SJSA1 (cell line): Measurements from ENCODE around the gene TAS2R41. TPM values are rescaled to one million over a fixed set of nuclear protein-coding genes. Genes with fewer than 3 reads are reported as not detected.

Experiments
- DNase-seq, 2 experiments: peaks; one replicate each; pipeline ENCODE4 v3.0.0-alpha.2; 2015 to 2020; ENCODE audit warnings: low spot score in 2 of 2, low read depth in 1 of 2
- H3K27ac ChIP-seq: fragments of 250-450 bp; sonication (Bioruptor Pico); 2 replicates; pipeline ENCODE4 v1.5.1; 2020; ENCODE audit warnings: mild to moderate bottlenecking, moderate library complexity
- H3K27me3 ChIP-seq: fragments of 250-450 bp; sonication (Bioruptor Pico); replicated peaks from 2 replicates; pipeline ENCODE4 v1.5.1; 2020; ENCODE audit warnings: mild to moderate bottlenecking, moderate library complexity
- H3K36me3 ChIP-seq: fragments of 250-450 bp; sonication (Bioruptor Pico); 2 replicates; pipeline ENCODE4 v1.5.1; 2020; ENCODE audit warnings: mild to moderate bottlenecking
- H3K4me1 ChIP-seq: fragments of 250-450 bp; sonication (Bioruptor Pico); replicated peaks from 2 replicates; pipeline ENCODE4 v1.6.1; 2021; ENCODE audit warnings: mild to moderate bottlenecking
- H3K4me3 ChIP-seq: fragments of 250-450 bp; sonication (Bioruptor Pico); 2 replicates; pipeline ENCODE4 v1.5.1; 2020; ENCODE audit warnings: mild to moderate bottlenecking
- H3K9me3 ChIP-seq: fragments of 250-450 bp; sonication (Bioruptor Pico); replicated peaks from 2 replicates; pipeline ENCODE4 v1.5.1; 2020; ENCODE audit warnings: mild to moderate bottlenecking
- total RNA-seq: library from RNA; depleted of rRNA; stranded (reverse); fragments of >200 nt; shearing (Covaris generic); gene quantifications from 2 replicates; pipeline ENCODE4 v1.2.3, GENCODE V29; 2014

The TAS2R41 gene
- total RNA-seq, 1 experiment from 2014 or later = not detected

DNA sequence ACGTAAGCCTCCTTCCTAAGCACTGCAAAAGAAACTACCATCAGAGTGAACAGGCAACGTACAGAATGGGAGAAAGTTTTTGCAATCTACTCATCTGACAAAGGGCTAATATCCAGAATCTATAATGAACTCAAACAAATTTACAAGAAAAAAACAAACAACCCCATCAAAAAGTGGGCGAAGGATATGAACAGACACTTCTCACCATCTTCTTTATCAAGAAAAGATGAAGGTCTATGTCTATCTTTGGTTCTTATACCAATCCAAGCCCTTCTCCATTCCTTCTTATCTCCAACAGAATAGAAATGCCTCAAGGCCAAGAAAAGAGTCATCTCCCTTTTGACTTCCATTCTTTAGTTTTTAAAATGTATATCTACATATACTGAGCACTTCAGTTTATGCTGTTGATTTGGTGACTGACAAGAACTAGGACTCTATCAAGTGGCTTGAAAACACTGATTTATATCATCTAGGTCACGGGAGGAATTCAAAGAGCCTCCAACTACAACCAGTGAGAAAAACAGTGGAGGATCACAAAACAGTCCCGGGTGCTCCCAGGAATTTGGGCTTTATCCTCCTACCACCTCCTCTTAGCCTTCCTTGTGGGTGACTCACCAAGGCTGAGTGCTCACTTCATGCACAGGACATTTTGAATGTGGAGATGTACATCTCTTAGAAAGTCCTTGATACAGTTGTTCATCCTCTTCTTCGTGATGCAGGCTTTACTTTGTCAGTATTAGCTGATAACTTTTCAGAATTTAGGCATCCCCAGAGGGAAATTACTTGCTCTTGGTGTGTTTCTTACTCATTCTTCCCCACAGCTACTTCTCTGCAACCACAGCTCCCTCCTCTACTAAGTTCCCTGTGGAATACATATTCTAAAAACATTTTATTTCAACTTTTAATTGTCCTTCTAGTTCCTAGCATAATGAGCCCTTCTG, 15.4 kb downstream of the TAS2R41 start:
- no peak overlapping the region for H3K27ac ChIP-seq
- no peaks in the 10 kb centered on the region for H3K27me3 ChIP-seq
- no peaks in the 10 kb centered on the region for H3K36me3 ChIP-seq
- H3K4me1 ChIP-seq = peaks cover 11% of the 10 kb centered on the region
- no peaks in the 10 kb centered on the region for H3K9me3 ChIP-seq
- H3K4me3 ChIP-seq = no peak overlapping the region
- no peak for DNase-seq

DNA sequence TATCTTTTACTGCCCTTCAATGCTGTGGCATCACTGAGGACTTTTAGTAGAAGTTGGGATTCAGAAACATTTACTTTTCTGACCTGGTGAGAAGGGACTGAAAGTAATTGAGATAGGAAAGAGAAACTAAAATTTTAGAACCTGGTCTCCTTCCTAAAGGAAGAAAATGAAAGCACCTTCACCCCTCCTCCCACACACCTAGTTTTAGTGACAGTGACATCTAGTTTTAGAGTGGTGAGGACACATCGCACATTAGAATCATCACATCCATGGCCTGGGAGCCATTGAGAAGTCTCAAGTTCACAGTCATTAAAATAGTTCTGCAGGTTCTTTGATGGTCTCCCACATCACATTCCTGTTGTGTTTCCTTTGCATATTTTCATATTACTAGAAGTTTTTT, 16.1 kb downstream of the TAS2R41 start:
- no peaks in the 10 kb centered on the region for H3K27me3 ChIP-seq
- no peak overlapping the region for H3K27ac ChIP-seq
- no peak overlapping the region for H3K4me3 ChIP-seq
- H3K4me1 ChIP-seq = peaks cover 11% of the 10 kb centered on the region
- H3K9me3 ChIP-seq = no peaks in the 10 kb centered on the region
- DNase-seq = no peak
- no peaks in the 10 kb centered on the region for H3K36me3 ChIP-seq

DNA sequence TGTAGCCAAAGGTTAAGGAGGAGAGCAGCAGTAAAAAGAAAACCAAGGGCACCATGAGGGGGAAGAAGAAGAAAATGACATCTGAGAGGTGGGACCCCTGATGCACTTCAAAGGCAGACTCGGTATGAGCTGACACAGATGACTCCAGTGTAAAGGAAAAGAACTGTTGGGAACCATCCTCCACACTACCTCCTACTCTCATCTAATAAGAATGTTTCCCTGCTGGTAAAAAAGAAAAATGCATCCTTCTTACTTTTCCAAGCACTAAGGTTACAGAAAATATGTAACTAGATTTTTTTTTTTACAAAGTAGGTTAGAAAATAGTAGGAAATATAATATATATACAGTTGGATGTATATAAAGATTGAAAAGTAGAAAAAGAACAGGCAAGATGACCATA, 16.9 kb downstream of the TAS2R41 start:
- no peaks in the 10 kb centered on the region for H3K27me3 ChIP-seq
- H3K27ac ChIP-seq = no peak overlapping the region
- H3K4me1 ChIP-seq = peaks cover 11% of the 10 kb centered on the region
- no peaks in the 10 kb centered on the region for H3K9me3 ChIP-seq
- DNase-seq = no peak
- no peaks in the 10 kb centered on the region for H3K36me3 ChIP-seq
- no peak overlapping the region for H3K4me3 ChIP-seq

DNA sequence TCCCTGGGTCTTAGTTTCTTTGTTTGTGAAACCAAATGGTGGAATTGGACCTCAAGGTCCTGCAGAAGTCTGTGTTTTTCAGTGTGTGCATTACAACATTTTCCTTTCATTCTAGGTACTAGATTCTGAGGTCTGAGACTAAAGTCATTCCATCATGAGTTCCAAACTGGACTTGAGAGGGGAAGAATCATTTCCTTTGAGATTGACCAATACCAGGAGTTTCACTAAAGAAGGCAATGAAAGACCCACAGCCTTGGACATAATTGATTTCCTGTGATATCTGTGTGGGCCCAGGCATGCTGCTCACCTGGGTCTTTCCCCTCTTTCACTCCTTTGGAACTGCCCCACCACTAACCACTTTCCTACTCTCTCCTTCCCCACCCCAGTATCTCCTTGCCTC, 18.2 kb downstream of the TAS2R41 start:
- Histone ChIP-seq H3K4me1 (peaks cover 11% of the 10 kb centered on the region), H3K27me3 (no peaks in the 10 kb centered on the region), H3K4me3 (no peak overlapping the region), H3K9me3 (no peaks in the 10 kb centered on the region), H3K27ac (no peak overlapping the region), H3K36me3 (no peaks in the 10 kb centered on the region)
- DNase-seq = no peak

DNA sequence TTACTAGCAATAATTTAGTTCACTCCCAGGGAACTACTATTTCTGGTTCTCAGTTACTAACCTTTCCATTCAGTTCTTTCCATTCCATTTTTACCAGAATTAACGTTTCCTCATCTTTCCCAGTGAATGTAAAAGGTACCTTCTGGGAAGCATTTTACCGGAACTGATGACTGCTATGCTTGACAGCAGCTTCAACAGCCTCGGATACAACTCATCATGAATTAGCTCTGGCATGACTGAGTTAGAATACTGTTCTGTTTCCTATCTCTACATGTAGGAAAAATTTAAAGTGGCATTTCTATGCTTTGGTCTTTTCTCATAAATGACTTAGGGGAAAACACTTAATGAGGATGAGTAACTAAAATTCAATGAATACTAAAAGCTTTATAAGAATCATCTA, 18.6 kb downstream of the TAS2R41 start:
- Histone ChIP-seq H3K27me3 (no peaks in the 10 kb centered on the region), H3K4me1 (peaks cover 11% of the 10 kb centered on the region), H3K4me3 (no peak overlapping the region), H3K9me3 (no peaks in the 10 kb centered on the region), H3K27ac (no peak overlapping the region), H3K36me3 (no peaks in the 10 kb centered on the region)
- no peak for DNase-seq

DNA sequence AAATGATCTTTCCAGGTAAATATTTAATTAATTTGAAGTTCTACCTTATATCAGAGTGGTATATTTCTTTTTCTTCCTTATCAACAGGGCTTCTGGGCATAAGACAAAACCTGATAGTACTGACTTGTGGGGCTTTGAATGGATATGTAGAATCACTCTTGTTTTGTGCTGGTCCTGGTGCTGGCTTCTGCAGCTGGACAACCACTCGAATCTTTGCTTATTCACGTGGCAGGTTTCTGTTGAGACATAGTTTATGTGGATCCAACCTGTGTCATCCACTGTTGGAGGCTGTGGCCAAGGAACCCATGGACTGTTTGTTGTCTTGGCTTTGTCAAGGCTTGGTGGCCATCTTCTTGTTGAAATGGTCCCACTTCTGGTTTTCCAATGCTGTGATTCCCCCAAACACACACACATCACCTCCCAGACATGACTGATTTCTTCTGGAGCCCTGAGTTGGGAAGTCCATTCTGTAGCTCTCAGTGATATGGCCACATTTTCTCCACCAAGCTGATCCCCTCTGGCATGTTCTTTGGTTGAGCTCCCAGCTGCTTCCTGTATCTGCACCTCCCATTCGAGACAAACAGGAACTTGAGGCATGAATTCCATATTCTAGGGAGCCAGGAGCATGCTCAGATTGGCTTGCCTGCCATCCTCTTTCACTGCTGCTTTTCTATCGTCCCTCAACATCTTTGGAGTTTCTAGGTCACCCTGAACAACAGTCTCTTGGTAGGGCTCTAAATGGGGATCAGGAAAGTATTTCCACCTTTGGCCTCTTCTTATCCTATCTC, 19.5 kb downstream of the TAS2R41 start:
- no peak overlapping the region for H3K27ac ChIP-seq
- no peak for DNase-seq
- no peaks in the 10 kb centered on the region for H3K9me3 ChIP-seq
- no peaks in the 10 kb centered on the region for H3K36me3 ChIP-seq
- H3K27me3 ChIP-seq = no peaks in the 10 kb centered on the region
- H3K4me1 ChIP-seq = peaks cover 8% of the 10 kb centered on the region
- H3K4me3 ChIP-seq = no peak overlapping the region

DNA sequence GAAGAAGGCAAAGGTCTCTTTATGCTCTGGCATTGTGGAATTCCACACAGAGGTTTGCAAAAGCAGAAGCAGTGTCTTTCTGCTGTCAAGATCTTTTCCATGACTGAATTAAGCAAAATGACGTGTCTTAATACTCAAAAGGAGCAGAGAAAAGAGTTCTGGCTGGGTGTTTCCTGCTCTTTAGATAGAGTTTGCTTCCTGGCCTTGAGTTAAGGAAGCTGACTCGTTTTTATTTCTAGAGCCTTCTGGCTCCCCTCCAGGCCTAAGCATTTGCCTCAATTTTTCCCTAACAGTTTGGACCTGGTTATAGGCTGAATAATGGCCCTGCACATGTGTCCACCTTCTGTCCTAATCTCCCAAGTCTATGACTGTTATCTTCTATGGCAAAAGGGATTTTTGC, 21.6 kb downstream of the TAS2R41 start:
- DNase-seq = no peak
- H3K4me1 ChIP-seq = no peaks in the 10 kb centered on the region
- no peaks in the 10 kb centered on the region for H3K36me3 ChIP-seq
- no peaks in the 10 kb centered on the region for H3K9me3 ChIP-seq
- H3K27ac ChIP-seq = no peak overlapping the region
- H3K4me3 ChIP-seq = no peak overlapping the region
- no peaks in the 10 kb centered on the region for H3K27me3 ChIP-seq

DNA sequence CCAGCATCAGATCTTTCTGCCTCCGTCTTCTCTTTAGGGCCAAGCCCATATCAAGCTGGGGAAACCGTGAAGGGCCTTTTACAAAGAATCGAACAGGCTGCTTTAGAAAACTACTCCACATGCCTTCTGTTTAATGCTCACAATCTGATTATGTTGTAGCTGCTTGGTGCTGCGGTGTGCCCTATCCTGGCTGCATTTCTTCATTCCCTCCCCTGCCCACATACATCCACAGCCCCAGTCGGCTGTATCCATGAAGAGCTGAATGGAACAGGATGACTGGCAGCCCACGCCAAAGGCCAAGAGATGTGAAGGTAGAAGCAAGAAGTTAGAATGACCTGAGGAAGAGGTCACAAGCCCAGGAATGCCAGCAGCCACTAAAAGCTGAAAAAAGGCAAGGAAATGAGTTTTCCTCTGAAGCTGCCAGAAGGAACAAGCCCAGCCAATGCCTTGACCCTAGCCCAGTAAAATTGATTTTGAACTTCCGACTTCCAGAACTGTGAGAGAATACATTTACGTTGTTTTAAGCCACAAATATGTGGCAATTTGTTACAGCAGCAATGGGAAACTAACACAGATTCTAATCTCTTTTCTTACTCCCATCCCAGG, 22.2 kb downstream of the TAS2R41 start:
- Histone ChIP-seq H3K27ac (no peak overlapping the region), H3K36me3 (no peaks in the 10 kb centered on the region), H3K27me3 (no peaks in the 10 kb centered on the region), H3K4me1 (no peaks in the 10 kb centered on the region), H3K9me3 (no peaks in the 10 kb centered on the region), H3K4me3 (no peak overlapping the region)
- DNase-seq = no peak

DNA sequence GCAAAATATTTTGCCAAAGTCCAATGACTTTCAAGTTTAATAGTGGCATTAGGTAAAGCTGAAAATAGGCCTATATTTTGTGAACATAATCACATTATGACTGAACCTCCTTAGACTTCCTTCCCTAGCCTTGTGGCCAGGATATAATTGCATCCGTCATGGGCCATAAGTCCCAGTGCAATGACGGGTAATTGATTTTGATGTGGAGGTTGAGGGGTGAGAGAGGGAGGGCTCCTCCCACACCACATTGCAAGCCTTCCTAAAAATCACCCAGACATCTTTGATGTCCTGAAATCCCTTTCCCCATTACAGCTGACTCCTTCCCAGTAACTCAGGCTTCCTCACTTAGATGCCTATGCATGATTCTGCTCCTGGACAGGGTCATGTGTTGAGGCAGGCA, 25.6 kb downstream of the TAS2R41 start:
- Histone ChIP-seq H3K4me1 (no peaks in the 10 kb centered on the region), H3K4me3 (no peak overlapping the region), H3K27me3 (no peaks in the 10 kb centered on the region), H3K36me3 (no peaks in the 10 kb centered on the region), H3K27ac (no peak overlapping the region), H3K9me3 (no peaks in the 10 kb centered on the region)
- no peak for DNase-seq

DNA sequence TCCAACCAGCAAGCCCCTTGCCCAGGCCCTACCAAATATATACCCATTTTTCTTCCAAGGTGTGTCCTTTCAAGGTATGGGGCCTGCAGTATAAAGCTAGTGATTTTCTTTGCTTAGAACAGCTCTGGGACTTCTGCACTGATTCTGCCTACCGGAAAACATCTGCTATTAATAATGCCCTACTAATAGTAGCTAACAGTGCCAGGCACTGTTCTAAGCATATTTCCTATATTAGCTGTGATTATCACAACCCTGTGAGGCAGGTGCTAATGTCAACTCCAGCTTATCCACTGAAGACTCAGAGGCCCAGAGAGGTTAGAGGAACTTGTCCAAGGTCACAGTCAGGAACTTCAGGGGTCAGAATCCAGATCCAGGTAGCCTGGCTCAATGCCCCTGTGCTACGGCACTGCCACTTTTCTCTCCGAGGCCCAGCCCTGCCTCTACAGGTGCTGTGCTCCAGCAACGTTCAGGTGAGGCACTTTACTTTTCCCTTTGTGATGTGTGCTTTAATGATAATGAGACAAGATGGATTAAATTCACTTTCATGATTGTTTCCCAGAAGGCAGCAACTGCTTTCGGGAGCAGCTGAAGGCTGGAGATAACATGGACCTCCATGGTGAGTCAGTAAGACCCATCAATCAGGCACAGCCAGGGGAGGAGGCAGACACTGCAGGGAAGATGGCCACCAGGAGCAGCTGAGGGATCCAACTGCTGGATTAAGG, 26.7 kb downstream of the TAS2R41 start:
- no peak overlapping the region for H3K4me3 ChIP-seq
- no peaks in the 10 kb centered on the region for H3K36me3 ChIP-seq
- no peaks in the 10 kb centered on the region for H3K9me3 ChIP-seq
- no peak for DNase-seq
- H3K27ac ChIP-seq = no peak overlapping the region
- no peaks in the 10 kb centered on the region for H3K27me3 ChIP-seq
- no peaks in the 10 kb centered on the region for H3K4me1 ChIP-seq

DNA sequence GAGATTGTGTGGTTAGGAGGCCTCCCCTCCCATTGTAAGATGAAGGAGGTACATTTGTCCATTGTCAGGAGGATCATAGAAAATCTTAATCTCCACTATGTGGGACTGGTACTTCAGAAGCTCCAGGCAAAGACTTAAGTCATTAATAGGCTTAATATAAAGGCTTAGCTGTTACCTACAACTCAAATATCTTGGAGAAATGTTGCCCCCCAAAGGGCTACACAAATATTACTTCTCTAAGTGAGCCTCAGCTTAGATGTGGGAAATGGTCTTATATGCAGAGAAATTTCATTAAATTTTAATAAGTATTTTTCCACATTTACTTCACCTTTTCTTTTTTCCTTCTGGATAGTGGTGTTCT, 27.2 kb downstream of the TAS2R41 start:
- Histone ChIP-seq H3K9me3 (no peaks in the 10 kb centered on the region), H3K36me3 (no peaks in the 10 kb centered on the region), H3K27me3 (no peaks in the 10 kb centered on the region), H3K4me1 (no peaks in the 10 kb centered on the region), H3K4me3 (no peak overlapping the region), H3K27ac (no peak overlapping the region)
- DNase-seq = no peak

DNA sequence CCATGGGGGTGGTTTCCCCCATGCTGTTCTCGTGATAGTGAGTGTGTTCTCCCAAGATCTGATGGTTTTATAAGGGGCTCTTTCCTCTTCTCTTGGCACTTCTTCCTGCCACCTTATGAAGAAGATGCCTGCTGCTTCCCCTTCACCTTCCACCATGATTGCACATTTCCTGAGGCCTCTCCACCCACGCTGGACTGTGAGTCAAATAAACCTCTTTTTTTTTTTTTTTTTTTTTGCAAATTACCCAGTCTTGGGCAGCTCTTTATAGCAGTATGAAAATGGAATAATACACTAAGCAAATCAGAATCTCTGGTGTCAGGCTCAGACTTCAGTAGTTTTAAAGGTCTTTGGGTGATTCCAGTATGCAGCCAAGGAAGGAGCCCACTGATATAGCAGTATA, 28.2 kb downstream of the TAS2R41 start:
- no peaks in the 10 kb centered on the region for H3K4me1 ChIP-seq
- no peaks in the 10 kb centered on the region for H3K9me3 ChIP-seq
- H3K36me3 ChIP-seq = no peaks in the 10 kb centered on the region
- no peaks in the 10 kb centered on the region for H3K27me3 ChIP-seq
- no peak overlapping the region for H3K4me3 ChIP-seq
- no peak for DNase-seq
- H3K27ac ChIP-seq = no peak overlapping the region

DNA sequence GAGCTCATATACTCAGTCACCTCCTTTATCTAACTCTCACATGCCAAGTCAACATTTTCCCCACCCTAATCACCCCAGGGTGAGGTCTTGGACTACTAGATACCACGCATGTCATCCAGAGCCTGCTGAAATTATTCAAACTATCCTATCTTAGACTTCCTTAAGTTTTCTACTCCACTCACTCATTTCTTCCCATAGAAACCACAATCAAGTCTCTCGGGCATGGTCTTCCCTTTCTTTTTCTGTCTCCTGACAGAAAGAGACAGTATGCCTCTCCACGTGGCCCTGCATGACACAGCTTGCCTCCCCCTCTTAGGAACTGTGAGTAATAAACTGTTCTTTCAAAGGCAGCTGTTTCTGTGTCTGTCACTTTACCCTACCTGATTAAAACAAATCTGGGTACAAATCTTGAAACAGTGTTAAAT, 29.4 kb downstream of the TAS2R41 start:
- H3K27me3 ChIP-seq = no peaks in the 10 kb centered on the region
- no peaks in the 10 kb centered on the region for H3K36me3 ChIP-seq
- H3K4me1 ChIP-seq = no peaks in the 10 kb centered on the region
- no peak overlapping the region for H3K27ac ChIP-seq
- no peak for DNase-seq
- no peaks in the 10 kb centered on the region for H3K9me3 ChIP-seq
- H3K4me3 ChIP-seq = no peak overlapping the region
